NCI-H226 (cell line): ENCODE measurements around the gene SLC20A1.
"Not testable (repeated sequence)": the region's sequence is repeated elsewhere in the genome, so short reads cannot be mapped to it uniquely, and the experiment has no call there.

Experiments
- DNase-seq: peaks from one replicate; pipeline ENCODE4 v3.0.0-alpha.2; 2015

Gene SLC20A1

GRCh38 chr2:112648081-112648480 lies 2.3 kb downstream of the SLC20A1 start:
- no peak for DNase-seq

GRCh38 chr2:112656679-112657078 lies 10.9 kb downstream of the SLC20A1 start:
- no peak for DNase-seq

GRCh38 chr2:112658301-112658700 lies 12.6 kb downstream of the SLC20A1 start:
- DNase-seq, result no peak

GRCh38 chr2:112658839-112659667 lies 13.3 kb downstream of the SLC20A1 start:
- DNase-seq, result no peak

DNA sequence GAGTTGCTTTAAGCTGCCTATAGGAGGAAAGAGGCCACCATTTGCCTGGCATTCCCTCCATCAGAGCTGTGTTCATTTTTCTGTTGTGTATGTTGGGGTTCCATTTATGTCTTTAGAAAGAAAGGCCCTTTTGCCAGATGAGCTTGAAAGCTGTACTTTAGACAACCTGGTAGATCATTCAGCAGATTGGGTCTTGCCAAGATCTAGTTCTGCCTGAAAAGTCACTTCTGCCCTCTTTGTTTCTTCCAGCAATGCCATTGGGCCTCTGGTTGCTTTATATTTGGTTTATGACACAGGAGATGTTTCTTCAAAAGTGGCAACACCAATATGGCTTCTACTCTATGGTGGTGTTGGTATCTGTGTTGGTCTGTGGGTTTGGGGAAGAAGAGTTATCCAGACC lies 14.4 kb downstream of the SLC20A1 start:
- DNase-seq, result no peak

DNA sequence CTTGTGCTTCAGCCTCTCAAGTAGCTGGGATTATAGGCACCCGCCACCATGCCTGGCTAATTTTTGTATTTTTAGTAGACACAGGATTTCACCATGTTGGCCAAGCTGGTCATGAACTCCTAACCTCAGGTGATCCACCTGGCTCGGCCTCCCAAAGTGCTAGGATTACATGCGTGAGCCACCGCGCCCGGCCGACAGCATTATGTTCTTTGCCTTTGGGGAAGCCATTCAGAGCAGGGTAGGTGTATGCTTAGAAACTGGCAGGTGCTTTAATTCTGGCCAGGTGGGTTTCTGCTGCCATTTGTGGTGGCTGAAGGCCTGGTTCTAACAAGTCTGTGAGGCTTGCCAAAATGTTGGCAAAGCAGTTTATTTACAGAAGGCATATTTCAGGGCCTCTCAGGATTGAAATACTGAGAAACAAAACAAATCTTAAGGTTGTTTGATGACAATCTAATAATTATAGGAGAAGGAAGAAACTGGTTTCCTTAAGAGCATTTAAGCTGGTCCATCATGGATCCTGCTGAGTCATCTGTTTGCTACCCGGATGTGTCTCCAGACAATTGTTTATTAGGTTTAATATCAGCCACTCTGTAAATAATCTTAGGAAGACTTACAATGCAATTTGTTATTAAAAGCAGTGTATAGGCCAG lies 16.0 kb downstream of the SLC20A1 start:
- DNase-seq, result no peak

- DNase-seq, result no peak
Observed at GRCh38 chr2:112662704-112663103, 17.0 kb downstream of the SLC20A1 start.

DNA sequence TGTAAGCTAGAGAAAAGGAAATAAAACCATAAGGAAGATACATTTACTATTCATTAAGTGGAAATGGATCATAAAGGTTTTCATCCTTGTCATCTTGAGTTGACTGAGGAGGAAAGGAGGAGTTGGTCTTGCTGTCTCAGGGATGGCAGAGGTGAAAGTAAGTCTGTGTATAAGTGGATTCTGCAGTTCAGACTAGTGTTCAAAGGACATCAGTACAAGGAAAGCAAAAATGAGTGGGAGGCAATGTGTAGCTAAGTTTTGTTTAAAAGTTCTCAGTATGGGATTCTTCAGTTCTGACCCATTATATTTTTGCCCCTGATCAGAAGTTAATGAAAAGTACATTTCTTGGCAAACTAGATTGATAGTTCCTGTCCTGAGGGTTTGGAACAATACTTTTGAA lies 18.9 kb downstream of the SLC20A1 start:
- DNase-seq, result no peak

DNA sequence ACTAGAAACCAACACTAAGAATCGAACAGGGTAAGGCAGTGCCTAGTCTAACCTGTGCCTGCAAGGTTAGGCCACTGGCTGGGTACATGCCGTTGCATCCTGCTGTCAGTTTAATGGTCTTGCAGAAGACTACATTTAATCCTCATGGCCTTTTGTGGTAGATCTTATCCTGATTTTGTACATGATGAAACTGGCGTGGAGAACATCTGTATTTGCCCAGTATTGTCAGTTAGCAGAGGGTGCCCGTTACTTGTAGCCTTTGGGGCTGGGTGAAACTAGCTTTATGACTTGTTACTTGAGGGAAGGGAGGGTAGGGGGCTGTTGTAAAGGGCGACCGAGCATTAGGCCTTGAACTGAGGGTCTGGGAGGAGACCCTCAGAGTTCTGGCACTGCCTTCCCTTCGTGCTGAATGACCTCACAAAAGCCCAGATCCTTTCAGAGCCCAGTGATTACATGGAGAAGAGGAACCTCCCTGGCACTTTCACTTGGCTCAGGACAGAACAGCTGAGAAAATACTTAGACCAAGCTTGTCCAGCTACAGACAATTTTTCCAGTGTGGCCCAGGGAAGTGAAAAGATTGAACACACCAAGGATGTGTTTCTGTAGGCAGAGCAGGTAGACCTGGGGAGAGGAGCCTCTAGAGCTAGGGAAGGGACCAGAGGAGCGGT lies 19.5 kb downstream of the SLC20A1 start:
- no peak for DNase-seq

- peak; percentile 24 for DNase-seq
Observed at GRCh38 chr2:112666761-112667122, 21.0 kb downstream of the SLC20A1 start.

- DNase-seq, result not testable (repeated sequence)
Observed at GRCh38 chr2:112667540-112667939, 21.8 kb downstream of the SLC20A1 start.

DNA sequence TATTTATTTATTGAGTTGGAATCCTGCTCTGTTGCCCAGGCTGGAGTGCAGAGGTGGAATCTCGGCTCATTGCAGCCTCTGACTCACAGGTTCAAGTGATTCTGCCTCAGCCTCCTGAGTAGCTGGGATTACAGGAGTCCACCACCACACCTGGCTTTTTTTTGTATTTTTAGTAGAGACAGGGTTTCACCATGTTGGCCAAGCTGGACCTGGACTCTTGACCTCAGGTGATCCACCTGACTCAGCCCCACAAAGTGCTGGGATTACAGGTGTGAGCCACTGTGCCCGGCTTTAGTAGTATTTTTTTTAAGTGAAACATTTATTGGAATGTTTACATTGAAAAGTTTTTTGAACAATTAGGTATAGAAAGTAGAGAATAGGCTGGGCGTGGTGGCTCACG lies 23.9 kb downstream of the SLC20A1 start:
- no peak for DNase-seq

- DNase-seq, result no peak
Observed at GRCh38 chr2:112670252-112671022, 24.7 kb downstream of the SLC20A1 start.

- no peak for DNase-seq
Observed at GRCh38 chr2:112671801-112672200, 26.1 kb downstream of the SLC20A1 start.

GRCh38 chr2:112673008-112673407 lies 27.3 kb downstream of the SLC20A1 start:
- no peak for DNase-seq

DNA sequence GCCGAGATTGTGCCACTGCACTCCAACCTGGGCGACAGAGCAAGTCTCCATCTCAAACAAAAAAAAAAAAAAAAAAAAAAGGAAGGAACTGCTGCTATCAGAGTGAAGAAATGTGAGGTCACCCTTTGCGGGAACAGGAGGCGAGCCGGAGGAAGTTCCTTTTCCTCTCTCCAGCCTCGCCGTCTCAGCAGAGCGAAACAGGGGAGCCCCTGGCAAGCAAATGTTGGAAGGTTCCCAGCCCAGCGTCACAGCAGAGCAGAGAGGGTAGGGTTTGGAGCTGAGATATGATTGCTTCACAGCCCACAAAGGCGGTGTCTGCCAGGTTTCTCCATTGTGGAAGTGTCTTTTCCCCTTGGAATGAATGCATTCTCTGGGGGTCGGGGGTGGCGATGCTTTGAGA lies 28.5 kb downstream of the SLC20A1 start:
- no peak for DNase-seq

DNA sequence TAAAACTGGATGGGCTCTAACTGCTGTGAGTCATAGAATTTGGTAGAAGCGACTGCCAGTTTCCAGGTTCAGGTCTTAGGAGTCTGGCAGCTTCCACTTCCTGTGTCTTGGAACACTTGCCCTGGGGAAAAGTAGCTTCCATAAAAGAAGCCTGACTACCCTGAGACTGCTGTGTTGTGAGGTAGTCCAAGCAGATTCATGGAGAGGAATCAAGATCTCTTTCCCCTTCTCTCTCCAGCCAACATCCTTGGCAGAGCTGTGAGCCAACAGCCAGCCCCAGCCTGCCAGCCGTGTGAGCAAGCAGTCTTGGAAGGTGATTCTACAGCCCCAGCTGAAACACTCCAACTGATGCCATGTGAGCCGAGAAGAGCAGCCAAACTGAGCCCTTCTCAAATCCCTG lies 33.7 kb downstream of the SLC20A1 start:
- DNase-seq, result peak; percentile 67

GRCh38 chr2:112680666-112681101 lies 34.9 kb downstream of the SLC20A1 start:
- DNase-seq, result no peak

DNA sequence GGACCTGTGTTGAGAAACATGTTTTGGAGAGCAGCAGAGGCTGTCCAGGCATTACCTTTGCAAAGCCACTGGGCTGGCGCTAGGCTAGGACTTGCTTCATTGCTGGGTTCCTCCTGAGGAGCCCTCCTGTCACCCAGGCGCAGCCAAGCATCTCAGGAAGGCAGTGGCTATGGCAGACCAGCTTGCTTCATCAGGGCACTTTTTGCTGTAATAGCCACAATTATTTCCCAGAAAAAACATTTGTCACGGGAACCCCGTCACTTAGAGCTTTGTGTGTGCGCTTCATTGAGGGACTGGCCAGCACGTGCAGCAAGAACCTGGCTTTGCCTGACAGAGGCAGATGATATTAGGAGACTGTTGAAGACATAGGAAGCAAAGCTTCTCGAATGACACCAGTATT lies 36.4 kb downstream of the SLC20A1 start:
- no peak for DNase-seq

GRCh38 chr2:112683550-112684414 lies 38.0 kb downstream of the SLC20A1 start:
- DNase-seq, result no peak

- DNase-seq, result no peak
Observed at GRCh38 chr2:112684415-112684775, 38.7 kb downstream of the SLC20A1 start.

DNA sequence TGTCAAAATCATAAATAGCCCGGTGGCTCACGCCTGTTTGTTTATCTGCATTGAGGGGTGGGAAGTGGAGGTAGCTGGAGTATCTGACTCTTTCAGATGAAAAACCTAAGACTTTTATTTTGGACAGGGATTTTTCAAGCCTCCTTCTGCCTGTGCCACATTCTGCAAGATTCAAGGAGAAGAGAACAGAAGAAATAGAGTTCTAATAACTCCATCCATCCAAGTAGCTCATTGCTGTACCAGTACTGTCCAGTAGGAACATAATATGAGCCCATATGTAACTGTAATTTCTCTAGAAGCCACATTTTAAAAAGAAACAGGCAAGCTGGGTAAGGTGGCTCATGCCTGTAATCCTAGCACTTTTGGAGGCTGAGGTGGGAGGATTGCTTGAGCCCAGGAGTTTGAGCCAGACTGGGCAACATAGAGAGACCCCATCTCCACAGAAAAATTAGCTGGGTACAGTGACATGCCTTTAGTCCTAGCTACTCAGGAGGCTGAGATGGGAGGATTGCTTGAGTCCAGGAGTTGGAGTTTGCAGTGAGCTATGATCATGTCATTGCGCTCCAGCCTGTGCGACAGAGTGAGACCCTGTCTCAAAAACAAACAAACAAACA lies 39.6 kb downstream of the SLC20A1 start:
- no peak for DNase-seq
